ENCODE measurements around the gene TEX22.

TEX22 gene

GRCh38 chr14:105376521-105377440, 21.6 kb upstream of the TEX22 start:
- Mint-ChIP-seq H3K9me3 (no peaks in the 10 kb centered on the region), H3K36me3 (ENCODE audit: low read depth) (no peaks in the 10 kb centered on the region)

GRCh38 chr14:105377555-105378182, 20.7 kb upstream of the TEX22 start:
- Mint-ChIP-seq H3K4me3 (no peak overlapping the region), H3K27me3 (no peaks in the 10 kb centered on the region), H3K4me1 (ENCODE audit: low read depth) (peaks cover 10% of the 10 kb centered on the region), H3K27ac (no peak overlapping the region), H3K9me3 (no peaks in the 10 kb centered on the region), H3K36me3 (ENCODE audit: low read depth) (no peaks in the 10 kb centered on the region)

More at GRCh38 chr14:105376521-105377440, 21.6 kb upstream of the TEX22 start:
- Mint-ChIP-seq H3K27ac (no peak overlapping the region), H3K27me3 (no peaks in the 10 kb centered on the region), H3K4me3 (no peak overlapping the region), H3K4me1 (ENCODE audit: low read depth) (peaks cover 10% of the 10 kb centered on the region)

GRCh38 chr14:105378199-105378598, 20.1 kb upstream of the TEX22 start:
- H3K9me3 Mint-ChIP-seq, result no peaks in the 10 kb centered on the region
- no peak overlapping the region for H3K4me3 Mint-ChIP-seq
- H3K27ac Mint-ChIP-seq, result no peak overlapping the region
- H3K27me3 Mint-ChIP-seq, result no peaks in the 10 kb centered on the region
- peaks cover 10% of the 10 kb centered on the region for H3K4me1 Mint-ChIP-seq (ENCODE audit: low read depth)
- H3K36me3 Mint-ChIP-seq (ENCODE audit: low read depth), result no peaks in the 10 kb centered on the region

- no peak overlapping the region for H3K4me3 Mint-ChIP-seq
- H3K27ac Mint-ChIP-seq, result no peak overlapping the region
- H3K27me3 Mint-ChIP-seq, result no peaks in the 10 kb centered on the region
- peaks cover 4% of the 10 kb centered on the region for H3K36me3 Mint-ChIP-seq (ENCODE audit: low read depth)
- H3K4me1 Mint-ChIP-seq (ENCODE audit: low read depth), result peaks cover 10% of the 10 kb centered on the region
- no peaks in the 10 kb centered on the region for H3K9me3 Mint-ChIP-seq
Observed at GRCh38 chr14:105378873-105379685, 19.3 kb upstream of the TEX22 start.

GRCh38 chr14:105379946-105380345, 18.4 kb upstream of the TEX22 start:
- Mint-ChIP-seq H3K36me3 (ENCODE audit: low read depth) (peaks cover 4% of the 10 kb centered on the region), H3K27me3 (no peaks in the 10 kb centered on the region), H3K9me3 (no peaks in the 10 kb centered on the region), H3K4me3 (no peak overlapping the region), H3K27ac (no peak overlapping the region), H3K4me1 (ENCODE audit: low read depth) (peaks cover 10% of the 10 kb centered on the region)

GRCh38 chr14:105380756-105381155, 17.6 kb upstream of the TEX22 start:
- Mint-ChIP-seq H3K36me3 (ENCODE audit: low read depth) (peaks cover 4% of the 10 kb centered on the region), H3K4me3 (no peak overlapping the region), H3K4me1 (ENCODE audit: low read depth) (peaks cover 5% of the 10 kb centered on the region), H3K27me3 (no peaks in the 10 kb centered on the region), H3K27ac (no peak overlapping the region), H3K9me3 (no peaks in the 10 kb centered on the region)

GRCh38 chr14:105381446-105382342, 16.6 kb upstream of the TEX22 start:
- H3K4me1 Mint-ChIP-seq (ENCODE audit: low read depth), result no peaks in the 10 kb centered on the region
- H3K9me3 Mint-ChIP-seq, result no peaks in the 10 kb centered on the region
- H3K27ac Mint-ChIP-seq, result no peak overlapping the region
- peaks cover 4% of the 10 kb centered on the region for H3K36me3 Mint-ChIP-seq (ENCODE audit: low read depth)
- no peak overlapping the region for H3K4me3 Mint-ChIP-seq
- no peaks in the 10 kb centered on the region for H3K27me3 Mint-ChIP-seq

GRCh38 chr14:105382343-105383082, 15.8 kb upstream of the TEX22 start:
- H3K27ac Mint-ChIP-seq, result no peak overlapping the region
- H3K27me3 Mint-ChIP-seq, result no peaks in the 10 kb centered on the region
- H3K9me3 Mint-ChIP-seq, result no peaks in the 10 kb centered on the region
- H3K4me3 Mint-ChIP-seq, result no peak overlapping the region
- H3K36me3 Mint-ChIP-seq (ENCODE audit: low read depth), result peaks cover 4% of the 10 kb centered on the region
- no peaks in the 10 kb centered on the region for H3K4me1 Mint-ChIP-seq (ENCODE audit: low read depth)

- Mint-ChIP-seq H3K4me3 (no peak overlapping the region), H3K36me3 (ENCODE audit: low read depth) (peaks cover 4% of the 10 kb centered on the region), H3K9me3 (no peaks in the 10 kb centered on the region), H3K27me3 (no peaks in the 10 kb centered on the region), H3K27ac (no peak overlapping the region), H3K4me1 (ENCODE audit: low read depth) (no peaks in the 10 kb centered on the region)
Observed at GRCh38 chr14:105383083-105383730, 15.1 kb upstream of the TEX22 start.

GRCh38 chr14:105384041-105384557, 14.2 kb upstream of the TEX22 start:
- no peak overlapping the region for H3K4me3 Mint-ChIP-seq
- no peak overlapping the region for H3K27ac Mint-ChIP-seq
- no peaks in the 10 kb centered on the region for H3K4me1 Mint-ChIP-seq (ENCODE audit: low read depth)
- no peaks in the 10 kb centered on the region for H3K27me3 Mint-ChIP-seq
- H3K9me3 Mint-ChIP-seq, result no peaks in the 10 kb centered on the region
- H3K36me3 Mint-ChIP-seq (ENCODE audit: low read depth), result peaks cover 4% of the 10 kb centered on the region

GRCh38 chr14:105384605-105385321, 13.6 kb upstream of the TEX22 start:
- peaks cover under 1% of the 10 kb centered on the region for H3K4me1 Mint-ChIP-seq (ENCODE audit: low read depth)
- H3K9me3 Mint-ChIP-seq, result no peaks in the 10 kb centered on the region
- H3K27ac Mint-ChIP-seq, result no peak overlapping the region
- no peaks in the 10 kb centered on the region for H3K27me3 Mint-ChIP-seq
- H3K4me3 Mint-ChIP-seq, result no peak overlapping the region
- H3K36me3 Mint-ChIP-seq (ENCODE audit: low read depth), result peaks cover 4% of the 10 kb centered on the region

- H3K27ac Mint-ChIP-seq, result no peak overlapping the region
- no peaks in the 10 kb centered on the region for H3K27me3 Mint-ChIP-seq
- peaks cover 5% of the 10 kb centered on the region for H3K4me1 Mint-ChIP-seq (ENCODE audit: low read depth)
Observed at GRCh38 chr14:105385322-105385637, 13.1 kb upstream of the TEX22 start.

More at GRCh38 chr14:105385322-105385637, 13.1 kb upstream of the TEX22 start:
- Mint-ChIP-seq H3K9me3 (no peaks in the 10 kb centered on the region), H3K36me3 (ENCODE audit: low read depth) (peaks cover 4% of the 10 kb centered on the region), H3K4me3 (no peak overlapping the region)
